Measurements from ENCODE around the gene RNF213.

DNA sequence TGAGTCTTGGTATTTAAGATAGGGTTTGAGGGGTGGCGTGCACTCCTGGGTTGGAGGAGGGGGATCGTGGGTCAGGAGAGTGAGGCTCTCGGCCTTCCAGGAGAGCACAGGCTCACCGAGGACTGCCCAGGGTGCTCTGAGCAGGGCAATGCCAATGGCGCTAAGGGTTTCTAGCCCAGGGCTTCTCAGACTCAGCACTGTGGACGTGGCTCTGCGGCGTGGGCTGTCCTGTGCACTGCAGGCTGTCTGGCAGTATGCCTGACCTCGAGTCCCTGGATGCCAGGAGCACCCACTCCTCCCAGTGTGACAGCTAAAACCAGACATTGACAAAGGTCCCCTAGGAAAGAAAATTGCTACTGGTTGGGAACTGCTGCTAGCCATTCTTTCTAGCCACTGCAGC is 117.1 kb downstream of the RNF213 start:
- TF ChIP-seq, protein P1, sequence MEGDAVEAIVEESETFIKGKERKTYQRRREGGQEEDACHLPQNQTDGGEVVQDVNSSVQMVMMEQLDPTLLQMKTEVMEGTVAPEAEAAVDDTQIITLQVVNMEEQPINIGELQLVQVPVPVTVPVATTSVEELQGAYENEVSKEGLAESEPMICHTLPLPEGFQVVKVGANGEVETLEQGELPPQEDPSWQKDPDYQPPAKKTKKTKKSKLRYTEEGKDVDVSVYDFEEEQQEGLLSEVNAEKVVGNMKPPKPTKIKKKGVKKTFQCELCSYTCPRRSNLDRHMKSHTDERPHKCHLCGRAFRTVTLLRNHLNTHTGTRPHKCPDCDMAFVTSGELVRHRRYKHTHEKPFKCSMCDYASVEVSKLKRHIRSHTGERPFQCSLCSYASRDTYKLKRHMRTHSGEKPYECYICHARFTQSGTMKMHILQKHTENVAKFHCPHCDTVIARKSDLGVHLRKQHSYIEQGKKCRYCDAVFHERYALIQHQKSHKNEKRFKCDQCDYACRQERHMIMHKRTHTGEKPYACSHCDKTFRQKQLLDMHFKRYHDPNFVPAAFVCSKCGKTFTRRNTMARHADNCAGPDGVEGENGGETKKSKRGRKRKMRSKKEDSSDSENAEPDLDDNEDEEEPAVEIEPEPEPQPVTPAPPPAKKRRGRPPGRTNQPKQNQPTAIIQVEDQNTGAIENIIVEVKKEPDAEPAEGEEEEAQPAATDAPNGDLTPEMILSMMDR (IDR thresholded peaks at IDR 0.05): no peak
- no peak for TF ChIP-seq EP300 (IDR thresholded peaks at IDR 0.05; ENCODE audit: low read depth)
- no peak for TF ChIP-seq POLR2AphosphoS5 (IDR thresholded peaks at IDR 0.05)
